Stimulated activated CD4-positive, alpha-beta T cell treated with anti-CD3 and anti-CD28 coated beads, Interleukin-1b, Interleukin-23, amount 100 ng/mL, for 24 hours (primary cell): ENCODE results near the gene DNAJC11.
A peak's percentile ranks its signal among the peaks of the same experiment; 100 is the strongest.
"Not testable (repeated sequence)": the region's sequence is repeated elsewhere in the genome, so short reads cannot be mapped to it uniquely, and the experiment has no call there.

Experiments used
- DNase-seq, 4 experiments: peaks; one replicate each; pipeline ENCODE4 v3.0.0-alpha.2; 2020; ENCODE audit warnings: low read depth in 4 of 4, low spot score in 1 of 4

DNAJC11 gene, protein sequence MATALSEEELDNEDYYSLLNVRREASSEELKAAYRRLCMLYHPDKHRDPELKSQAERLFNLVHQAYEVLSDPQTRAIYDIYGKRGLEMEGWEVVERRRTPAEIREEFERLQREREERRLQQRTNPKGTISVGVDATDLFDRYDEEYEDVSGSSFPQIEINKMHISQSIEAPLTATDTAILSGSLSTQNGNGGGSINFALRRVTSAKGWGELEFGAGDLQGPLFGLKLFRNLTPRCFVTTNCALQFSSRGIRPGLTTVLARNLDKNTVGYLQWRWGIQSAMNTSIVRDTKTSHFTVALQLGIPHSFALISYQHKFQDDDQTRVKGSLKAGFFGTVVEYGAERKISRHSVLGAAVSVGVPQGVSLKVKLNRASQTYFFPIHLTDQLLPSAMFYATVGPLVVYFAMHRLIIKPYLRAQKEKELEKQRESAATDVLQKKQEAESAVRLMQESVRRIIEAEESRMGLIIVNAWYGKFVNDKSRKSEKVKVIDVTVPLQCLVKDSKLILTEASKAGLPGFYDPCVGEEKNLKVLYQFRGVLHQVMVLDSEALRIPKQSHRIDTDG

DNA sequence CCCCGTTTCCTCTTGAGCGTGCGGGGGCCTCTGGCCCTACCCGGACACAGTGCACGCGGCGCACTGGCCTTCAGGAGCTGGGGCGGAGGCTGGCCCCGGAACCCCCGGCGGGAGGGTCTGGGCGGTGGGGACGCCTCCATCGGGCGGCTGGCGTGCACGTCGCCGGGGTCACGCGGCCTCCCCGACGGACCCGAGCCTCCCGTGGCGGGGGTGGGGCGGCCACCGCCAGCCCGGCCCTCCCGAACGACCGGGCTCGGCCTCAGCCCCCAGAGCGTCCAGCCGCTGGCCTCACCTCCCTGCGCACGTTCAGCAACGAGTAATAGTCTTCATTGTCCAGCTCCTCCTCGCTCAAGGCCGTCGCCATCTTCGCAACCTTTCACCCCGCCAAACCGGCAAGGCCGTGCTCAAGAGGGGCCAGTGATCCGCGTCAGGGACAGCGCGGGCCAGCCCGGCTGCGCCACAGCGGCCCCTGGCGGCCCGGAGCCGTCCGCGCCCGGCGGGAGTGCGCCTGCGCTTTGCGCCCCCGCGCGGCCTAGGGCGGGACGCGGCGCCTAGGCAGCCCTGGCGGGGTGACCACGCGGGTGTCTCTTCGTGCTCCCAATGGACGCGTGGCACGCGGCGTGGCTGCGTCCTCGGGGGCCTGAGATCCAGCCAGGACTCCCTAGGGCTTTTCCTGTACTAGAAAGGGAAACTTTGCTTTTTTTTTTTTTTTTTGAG lies at the start of gene DNAJC11:
TSS of gene DNAJC11 (minus strand) at position 380 of the 717 bp plus-strand sequence. CDS start at position 364, 16 bp downstream.
- peak; percentile 68 to 84 (median 74) for DNase-seq

DNA sequence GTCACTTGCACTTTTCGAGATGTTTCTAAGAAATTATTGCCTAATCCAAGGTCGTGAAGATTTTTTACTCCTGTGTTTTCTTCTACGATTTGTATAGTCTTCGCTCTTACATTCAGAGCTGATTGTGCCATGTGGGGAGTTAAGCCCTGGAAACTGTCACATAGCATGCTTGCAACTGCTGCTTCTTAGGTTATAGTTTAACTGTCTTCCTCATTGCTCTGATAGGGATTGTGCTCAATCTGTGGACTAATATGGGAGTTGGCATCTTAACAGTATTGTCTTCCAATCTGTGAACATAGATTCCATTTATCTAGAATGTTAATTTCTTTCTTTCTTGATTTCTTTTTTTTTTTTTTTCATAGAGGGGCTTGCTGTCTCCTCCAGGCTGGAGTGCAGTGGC lies 48.9 kb upstream of the DNAJC11 start:
- no peak for DNase-seq

DNA sequence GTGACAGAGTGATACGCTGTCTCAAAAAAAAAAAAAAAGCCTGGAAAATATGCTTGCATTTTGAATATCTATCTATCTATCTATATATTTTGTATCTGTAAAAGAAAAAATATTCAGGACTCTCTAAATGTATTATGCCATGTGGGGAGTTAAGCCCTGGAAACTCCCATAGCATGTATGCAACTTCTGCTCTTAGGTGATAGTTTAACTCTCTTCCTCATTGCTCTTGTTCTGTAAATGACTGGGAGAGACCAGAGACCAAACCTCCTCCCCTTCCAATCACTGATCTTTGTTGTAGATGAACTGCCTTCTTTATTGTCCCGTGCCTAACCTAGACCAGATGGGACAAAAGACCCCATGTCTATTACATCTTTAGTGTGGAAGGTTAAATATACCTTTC lies 46.1 kb upstream of the DNAJC11 start:
- DNase-seq: no peak

DNA sequence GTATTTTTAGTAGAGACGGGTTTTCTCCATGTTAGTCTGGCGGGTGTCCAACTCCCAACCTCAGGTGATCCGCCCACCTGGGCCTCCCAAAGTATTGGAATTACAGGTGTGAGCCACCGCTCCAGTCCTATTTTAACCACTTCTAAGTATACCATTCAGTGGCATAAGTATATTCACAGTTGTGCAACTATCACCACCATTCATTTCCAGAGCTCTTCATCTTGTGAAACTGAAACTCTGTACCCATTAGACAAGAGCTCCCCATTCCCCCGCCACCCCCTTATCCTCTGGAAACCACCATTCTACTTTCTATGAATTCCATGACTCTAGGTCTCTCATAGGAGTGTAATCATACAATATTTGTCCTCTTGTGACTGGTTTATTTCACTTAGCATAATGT lies 43.5 kb upstream of the DNAJC11 start:
- peak in 1 of 4 experiments; percentile 20 for DNase-seq

DNA sequence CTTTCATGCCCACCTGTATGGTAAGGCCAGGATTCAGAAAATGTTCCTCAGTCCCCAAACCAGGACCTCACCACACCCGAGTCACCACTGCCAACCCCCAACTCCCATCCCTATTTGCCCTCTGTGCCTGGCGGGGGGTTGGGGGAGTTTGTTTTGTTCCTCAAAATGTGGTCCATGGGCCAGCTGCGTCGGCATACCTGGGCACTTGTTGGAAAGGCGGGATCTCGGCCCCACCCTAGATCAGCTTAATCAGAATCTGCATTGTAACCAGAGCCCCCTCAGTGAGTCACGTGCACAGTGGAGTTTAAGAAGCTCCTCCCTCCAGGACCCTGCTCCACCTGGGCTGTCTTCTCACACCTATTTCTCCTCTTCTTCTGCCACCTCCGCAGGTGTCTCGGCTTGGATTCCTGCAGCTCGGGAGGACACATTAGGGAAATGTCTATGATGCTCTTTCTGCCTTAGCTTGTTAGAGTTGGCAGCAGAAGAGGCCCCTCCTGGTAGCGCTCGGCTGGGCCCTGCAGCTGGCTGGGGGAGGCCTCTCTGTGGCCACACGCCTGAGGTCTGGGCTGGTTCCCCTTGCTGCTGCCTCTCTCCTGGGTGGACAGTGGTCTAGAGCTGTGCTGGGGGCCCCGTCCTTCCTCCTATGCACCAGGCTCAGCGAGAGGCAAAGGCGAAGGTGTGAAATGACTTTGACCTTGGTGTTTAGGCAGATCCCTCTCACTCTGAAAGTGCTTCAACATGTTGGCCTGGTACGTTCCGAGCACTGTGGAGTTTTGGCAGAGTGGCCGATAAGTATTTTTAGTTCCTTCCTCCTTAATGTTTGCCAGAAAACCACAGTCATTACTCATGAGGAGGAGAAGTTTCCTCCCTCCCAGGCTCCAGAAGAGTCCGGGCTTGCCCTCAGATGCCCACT lies 41.8 kb upstream of the DNAJC11 start:
- no peak for DNase-seq

DNA sequence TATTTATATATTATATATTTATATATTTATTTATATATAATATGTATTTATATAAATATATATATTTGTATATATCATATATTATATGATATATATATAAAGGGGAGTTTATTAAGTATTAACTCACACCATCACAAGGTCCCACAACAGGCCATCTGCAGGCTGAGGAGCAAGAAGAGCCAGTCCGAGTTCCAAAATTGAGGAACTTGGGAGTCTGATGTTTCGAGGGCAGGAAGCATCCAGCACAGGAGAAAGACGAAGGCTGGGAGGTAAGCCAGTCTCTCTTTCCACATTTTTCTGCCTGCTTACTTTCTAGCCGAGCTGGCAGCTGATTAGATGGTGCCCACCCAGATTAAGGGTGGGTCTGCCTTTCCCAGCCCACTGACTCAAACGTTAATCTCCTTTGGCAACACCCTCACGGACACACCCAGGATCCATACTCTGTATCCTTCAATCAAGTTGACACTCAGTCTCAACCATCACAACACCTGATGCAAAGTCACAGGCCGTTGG lies 41.1 kb upstream of the DNAJC11 start:
- DNase-seq: not testable (repeated sequence)

DNA sequence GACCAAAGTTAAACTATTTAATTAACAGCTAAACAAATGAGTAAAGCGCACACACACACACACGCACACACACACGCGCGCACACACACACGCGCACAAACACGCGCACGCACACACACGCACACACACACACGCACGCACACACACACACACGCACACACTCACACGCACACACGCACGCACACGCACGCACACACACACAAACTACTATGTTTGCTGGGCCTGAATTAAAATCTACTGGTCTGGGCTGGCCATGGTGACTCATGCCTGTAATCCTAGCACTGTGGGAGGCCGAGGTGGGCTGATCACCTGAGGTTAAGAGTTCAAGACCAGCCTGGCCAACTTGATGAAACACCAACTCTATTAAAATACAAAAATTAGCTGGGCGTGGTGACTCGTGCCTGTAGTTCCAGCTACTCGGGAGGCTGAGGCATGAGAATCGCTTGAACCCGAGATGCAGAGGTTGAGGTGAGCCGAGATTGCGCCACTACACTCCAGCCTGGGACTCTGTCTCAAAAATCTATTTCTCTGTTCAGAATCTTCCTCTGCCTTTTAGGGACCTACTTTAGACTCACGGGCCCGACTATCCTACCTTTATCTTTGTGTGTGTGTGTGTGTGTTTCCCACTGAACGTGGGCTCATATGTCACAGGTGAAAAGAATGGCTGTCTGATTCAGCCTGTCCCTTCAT lies 37.5 kb upstream of the DNAJC11 start:
- no peak for DNase-seq

DNA sequence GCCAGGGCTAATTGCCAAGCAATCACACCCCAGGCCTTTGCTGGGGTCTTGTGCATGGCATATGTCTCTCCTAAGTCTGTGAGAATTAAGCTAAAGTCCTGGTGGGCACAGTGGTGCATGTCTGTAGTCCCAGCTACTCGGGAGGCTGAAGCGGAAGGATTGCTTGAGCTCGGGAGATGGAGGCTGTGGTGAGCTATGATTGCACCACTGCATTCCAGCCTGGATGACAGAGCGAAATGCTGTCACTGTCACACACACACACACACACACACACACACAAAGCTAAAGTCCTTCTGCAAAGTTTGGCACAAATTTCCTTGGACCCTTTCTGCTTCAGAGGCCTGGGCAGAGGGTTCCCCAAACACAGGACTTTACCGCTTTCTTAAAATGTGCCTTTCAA lies 31.3 kb upstream of the DNAJC11 start:
- no peak for DNase-seq

DNA sequence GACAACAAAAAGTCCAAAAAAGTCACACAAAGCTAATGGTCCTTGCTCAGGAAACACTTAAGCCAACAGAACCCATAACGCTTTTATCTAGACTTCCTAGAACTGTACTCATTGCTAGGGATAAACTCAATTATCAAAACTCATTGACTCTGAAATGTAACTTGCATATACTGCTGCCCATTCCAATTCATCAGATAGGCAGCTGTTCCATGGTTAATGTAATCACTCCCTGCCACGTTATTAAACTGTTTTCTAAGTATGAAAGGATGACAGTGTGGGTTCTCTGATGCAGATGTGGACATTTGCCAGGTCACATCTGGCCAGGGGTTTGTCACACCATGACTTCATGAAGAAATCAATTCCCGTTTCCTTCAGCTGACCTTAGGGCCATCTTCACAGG lies 30.3 kb upstream of the DNAJC11 start:
- no peak for DNase-seq

DNA sequence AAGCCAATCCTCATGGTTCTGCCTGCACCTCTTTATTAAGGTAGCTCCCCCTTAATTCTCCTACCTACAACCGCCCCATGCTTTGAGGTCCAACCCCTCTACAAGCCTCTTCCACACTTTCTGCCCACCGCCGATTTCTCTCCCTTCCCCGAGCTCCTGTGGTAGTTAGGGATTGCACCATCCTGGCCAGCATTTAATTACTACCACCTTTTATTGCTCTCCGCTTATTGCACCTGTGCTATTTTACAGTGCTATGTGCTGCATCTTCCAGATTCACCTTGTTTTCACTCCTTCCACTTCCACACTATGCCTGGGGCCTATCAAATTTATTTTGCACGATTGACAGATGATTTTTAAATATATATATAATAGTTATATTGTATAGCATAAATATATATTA lies 29.3 kb upstream of the DNAJC11 start:
- DNase-seq: no peak

DNA sequence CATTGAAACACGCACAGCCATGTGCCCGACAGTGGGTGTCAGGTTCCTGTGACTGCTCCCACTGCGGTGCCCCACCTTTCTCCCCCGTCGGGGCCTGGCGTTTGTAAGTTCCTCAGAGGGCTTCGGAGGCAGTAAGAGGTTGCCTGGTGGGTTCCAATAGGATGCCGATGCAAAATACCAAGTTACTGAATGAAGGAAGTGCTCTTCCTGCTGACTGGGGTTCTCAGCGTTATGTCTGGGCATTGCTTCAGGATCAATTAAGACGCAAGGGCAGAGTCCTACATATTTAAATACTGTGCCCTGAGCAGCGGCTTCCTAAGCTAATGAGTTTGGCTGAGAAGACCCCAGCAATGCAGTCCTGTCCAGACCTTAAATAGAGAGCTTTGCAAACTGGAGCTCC lies 28.9 kb upstream of the DNAJC11 start:
- DNase-seq: no peak

DNA sequence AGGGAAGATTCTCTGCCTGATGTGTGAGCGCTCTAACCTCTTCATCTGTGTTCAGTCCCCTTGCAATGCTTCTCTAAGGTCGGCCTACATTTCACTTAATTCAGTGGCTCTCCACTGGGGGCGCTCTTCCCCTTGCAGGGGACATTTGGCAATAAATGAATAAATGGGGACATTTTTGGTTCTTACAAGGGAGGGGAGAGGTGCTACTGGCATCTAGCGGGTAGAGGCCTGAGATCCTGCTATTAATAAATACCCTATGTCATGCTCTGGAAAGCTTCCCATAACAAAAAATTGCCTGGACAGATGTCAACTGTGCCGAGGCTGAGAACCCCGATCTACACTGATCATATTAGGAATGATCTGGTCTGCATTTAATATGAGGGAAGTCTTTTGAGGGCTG lies 25.9 kb upstream of the DNAJC11 start:
- peak in 3 of 4 experiments; percentile 25 to 45 (median 45) for DNase-seq

DNA sequence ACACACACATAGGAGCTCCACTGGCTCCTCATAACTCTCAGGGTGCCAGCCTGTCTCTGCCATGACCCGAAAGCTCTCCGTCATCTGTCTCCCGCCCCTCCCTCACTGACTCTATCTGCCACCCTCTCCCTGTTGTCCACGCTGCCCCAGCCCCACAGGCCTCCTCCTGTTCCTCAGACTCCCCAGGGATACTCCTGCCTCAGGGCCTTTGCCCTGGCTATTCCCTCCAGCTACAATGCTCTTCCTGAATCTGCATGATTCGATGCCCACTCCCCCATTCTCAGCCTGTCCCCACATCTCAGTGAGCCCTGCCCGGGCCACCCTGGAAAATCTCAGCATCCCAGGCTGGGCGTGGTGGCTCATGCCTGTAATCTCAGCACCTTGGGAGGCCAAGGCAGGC lies 24.6 kb upstream of the DNAJC11 start:
- no peak for DNase-seq

DNA sequence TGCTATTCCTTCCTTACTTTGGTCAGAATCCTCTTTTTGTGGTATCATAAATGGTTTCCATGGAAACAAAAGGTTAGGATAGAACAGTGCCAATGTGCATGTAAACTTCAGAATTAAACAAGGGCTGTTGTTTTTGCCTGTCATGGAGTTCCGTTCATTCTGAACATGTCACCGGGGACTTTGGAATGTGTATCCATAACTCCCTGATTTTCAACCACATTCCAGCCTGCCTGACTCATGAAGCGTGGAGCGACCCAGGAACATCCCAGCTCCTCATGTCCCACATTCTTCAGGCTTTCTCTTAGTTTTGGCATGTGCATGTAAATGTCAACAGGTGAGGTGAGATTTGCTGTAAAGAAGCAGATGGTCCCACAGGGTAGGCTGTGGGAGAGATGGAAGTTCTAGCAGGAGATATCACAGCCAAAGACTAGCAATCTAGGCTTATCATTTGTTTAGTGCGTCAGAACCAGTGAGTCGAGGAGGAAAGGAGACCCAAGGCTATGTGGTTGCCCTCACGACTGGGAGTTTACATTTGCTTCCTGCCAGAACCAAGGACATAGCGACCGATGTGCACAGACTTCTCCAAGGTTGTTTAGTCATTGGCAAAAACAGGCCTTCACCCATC lies 23.0 kb upstream of the DNAJC11 start:
- no peak for DNase-seq

DNA sequence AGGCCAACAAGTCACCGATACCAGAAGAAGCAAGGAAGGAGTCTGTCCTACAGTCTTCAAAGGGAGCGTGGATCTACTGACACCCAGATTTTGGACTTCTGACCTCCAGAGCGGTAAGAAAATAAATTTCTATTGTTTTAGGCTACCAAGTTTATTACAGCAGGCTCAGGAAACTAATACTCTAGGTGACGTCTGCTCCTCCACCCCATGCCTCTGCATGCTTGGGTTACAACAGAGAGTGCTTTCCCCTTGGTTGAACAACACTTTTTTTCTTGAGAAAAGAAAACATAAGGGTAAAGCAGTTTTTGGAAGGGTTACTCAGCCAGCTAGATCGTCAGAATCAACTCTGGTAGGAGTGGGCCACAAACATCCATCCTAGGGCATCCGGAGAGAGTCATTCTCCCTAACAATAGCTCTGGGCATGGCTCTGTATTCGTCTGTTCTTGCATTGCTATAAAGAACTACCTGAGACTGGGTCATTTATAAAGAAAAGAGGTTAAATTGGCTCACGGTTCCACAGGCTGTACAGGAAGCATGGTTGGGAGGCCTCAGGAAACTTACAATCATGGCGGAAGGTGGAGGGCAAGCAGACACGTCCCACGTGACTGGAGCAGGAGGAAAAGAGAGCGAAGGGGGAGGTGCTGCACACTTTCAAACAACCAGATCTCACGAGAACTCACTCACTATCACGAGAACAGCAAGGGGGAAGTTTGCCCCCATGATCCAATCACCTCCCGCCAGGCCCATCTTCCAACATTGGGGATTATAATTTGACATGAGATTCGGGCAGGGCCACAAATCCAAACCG lies 22.2 kb upstream of the DNAJC11 start:
- DNase-seq: no peak

DNA sequence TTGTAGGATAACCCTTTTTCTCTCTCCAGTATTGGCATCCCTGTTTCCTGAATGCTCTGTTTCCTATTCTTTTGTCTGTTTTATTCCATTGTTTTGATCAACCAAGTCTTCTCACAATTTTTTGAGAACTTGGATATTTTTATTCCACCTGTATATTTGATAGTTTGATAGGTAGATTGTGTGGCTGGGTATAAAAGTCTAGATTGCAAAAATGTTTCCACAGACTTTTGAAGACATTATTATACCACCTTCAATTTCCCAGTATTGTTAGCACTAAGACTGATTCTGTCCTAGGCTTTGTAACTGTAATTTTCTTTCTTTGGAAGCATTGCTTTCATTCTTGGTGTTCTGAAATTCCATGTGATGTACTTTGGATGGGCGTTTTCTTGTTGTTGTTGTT lies 9.6 kb upstream of the DNAJC11 start:
- no peak for DNase-seq

DNA sequence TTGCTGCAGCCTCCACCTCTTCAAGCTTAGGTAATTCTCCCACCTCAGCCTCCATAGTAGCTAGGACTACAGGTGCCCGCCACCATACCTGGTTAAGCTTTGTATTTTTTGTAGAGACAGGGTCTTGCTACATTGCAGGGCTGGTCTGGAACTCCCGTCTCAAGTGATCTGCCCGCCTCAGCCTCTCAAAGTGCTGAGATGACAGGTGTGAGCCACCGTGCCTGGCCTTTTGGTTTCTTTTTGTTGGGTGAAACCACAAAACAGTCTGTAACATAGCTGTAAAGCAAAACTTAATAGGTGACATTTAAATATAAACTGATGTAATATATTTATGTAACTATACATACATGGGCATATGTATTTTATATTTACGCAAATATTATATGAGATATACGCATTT lies 3.1 kb upstream of the DNAJC11 start:
- DNase-seq: no peak

DNA sequence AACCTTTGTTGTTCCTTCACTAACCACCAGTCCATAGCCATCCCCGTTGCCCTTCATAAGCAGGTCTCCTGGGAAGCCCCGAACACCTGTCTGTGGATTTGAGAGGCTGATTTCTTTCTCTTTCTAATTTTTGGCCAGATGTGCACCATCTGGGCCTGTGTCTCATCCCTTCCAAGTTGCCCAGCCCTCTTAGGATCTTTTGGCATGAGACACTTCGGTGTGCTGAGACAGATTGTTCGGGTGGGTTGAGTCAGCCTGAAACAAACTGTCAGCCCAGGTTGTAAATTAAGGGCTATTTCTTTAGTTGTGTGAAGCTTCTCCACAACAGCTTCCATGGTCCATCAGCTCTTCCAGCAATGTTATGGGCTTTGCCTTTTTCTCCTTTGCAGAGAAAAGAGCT lies 1.4 kb upstream of the DNAJC11 start:
- no peak for DNase-seq

DNA sequence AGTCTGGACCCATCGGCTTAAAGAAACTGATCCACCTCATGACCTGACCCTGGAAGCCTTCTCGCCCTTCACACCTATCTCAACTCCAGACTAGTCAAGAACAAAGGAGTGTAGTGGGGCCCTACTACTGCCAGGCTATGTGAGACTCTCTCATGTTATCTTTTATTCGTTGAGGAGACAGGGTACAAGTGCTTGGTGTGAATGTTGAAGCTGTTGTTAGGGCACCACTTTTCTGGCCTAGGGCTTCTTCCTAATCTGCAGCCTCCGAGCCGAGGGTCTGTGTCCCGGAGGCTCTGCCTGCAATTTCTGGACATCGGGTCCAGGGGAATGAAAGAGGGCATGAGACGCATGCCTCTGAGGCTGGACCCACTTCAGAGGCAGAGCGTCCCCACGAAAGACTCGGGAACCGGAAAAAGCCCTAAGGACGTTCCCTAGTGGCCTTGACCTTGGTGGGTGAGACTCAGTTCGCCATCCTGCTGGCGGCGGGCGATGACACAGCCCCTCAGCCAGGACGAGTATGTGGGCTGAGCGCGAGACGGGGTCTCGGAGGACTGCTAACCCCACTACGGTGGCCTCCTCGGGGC lies 671 bp downstream of the DNAJC11 start:
- no peak for DNase-seq
